HG02885 (cell line): Measurements from ENCODE around the gene SYTL1.

Source experiments
- ATAC-seq: cut with Tn5 transposase; IDR thresholded peaks from one replicate; pipeline ENCODE4 v1.9.1; 2021; ENCODE audit warnings: mild to moderate bottlenecking; ENCODE audit not compliant: unreplicated experiment, poor library complexity

SYTL1 gene, protein sequence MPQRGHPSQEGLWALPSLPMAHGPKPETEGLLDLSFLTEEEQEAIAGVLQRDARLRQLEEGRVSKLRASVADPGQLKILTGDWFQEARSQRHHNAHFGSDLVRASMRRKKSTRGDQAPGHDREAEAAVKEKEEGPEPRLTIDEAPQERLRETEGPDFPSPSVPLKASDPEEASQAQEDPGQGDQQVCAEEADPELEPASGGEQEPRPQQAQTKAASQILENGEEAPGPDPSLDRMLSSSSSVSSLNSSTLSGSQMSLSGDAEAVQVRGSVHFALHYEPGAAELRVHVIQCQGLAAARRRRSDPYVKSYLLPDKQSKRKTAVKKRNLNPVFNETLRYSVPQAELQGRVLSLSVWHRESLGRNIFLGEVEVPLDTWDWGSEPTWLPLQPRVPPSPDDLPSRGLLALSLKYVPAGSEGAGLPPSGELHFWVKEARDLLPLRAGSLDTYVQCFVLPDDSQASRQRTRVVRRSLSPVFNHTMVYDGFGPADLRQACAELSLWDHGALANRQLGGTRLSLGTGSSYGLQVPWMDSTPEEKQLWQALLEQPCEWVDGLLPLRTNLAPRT

DNA sequence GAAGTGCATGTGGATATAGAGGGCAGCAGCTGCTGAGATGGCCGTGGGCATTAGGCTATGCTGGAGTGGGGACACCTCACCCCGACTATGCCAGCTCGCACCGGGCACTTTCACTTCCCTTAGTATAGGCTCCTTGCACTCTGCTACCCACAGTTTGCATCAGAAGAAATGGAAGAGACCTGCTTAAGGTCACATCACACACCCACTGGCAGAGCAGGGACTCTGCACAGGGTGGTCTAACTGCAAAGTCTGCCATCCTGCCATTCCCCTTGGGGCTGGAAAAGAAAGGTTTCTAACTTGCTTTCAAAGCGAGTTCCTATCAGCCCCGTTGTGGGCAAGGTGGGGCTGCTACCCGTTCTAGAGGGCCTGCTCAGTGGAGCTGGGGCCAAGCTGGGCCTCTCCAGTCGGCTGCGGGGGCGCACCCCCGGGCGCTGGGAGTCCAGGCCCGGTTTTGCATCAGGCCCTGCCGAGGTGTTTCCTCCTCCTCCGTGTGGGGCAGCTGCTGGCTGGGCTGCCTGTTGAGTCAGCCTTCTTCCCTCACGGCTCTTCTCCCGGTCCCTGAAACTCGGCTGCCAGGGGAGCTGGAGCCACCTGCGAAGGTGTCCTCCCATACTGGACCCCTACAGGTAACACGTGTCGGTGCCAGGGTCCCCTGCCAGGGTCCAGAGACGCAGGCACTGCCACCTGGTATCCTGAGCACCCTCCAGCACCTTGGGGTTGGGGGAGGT is at the start of gene SYTL1:
SYTL1 (plus strand) TSS at position 498 of the 728 bp plus-strand sequence. CDS start 3,313 bp downstream, outside the sequence.
- ATAC-seq: peak; percentile 62

DNA sequence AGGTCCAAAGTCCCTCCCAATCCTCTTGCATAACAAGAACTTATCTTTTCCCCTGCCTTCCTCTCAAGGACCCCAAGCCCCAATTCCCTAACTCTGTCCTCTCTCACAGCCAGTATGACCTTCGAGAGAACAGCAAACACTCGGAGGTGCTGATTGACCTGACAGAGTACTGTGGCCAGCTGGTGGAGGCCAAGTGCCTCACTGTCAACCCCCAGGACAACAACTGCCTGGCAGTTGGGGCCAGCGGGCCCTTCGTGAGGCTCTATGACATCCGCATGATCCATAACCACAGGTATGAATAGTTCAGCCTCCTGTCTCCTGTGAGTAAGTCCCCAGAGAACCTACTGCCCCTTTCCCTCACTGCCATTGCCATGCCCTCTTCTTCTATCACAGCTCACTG is 49.7 kb upstream of the SYTL1 start:
- no peak for ATAC-seq

DNA sequence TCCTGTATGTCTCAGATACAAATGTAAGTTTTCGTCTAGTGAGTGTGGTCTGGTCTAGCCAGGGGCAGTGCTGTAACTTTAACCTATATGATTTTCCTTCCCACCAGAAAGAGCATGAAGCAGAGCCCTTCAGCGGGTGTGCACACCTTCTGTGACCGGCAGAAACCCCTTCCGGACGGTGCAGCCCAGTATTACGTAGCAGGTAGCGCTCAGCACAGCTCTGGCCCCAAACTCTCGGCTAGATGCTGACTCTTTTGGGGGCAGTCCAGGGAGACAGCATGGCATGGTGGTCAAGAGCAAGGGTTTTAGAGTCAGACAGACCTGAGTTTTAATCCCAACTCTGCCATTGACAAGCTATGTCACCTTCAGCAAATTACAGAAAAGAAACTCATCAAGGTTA is 47.9 kb upstream of the SYTL1 start:
- no peak for ATAC-seq

DNA sequence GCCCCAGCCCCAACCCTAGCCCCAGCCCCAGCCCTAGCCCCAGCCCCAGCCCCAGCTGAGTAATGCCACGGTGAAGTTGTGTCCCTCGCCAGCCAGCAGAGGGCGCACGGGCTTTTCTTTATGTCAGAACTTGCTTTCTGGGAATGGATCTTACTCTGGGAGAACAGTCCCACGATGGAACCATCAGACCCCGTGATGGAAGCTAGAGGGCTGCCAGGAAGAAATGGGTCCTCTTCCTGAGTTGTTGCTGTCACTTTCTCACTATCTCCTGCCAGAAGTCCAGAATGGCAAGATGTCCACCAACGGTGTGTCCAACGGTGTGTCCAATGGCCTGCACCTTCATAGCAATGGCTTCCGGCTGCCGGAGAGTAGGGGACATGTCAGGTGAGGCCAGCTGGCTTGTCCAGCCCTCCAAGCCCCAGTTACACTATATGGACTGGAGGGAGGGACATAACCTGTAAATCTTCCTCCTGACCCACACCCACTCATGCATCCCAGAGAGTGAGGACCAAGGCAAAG is 45.0 kb upstream of the SYTL1 start:
- no peak for ATAC-seq

DNA sequence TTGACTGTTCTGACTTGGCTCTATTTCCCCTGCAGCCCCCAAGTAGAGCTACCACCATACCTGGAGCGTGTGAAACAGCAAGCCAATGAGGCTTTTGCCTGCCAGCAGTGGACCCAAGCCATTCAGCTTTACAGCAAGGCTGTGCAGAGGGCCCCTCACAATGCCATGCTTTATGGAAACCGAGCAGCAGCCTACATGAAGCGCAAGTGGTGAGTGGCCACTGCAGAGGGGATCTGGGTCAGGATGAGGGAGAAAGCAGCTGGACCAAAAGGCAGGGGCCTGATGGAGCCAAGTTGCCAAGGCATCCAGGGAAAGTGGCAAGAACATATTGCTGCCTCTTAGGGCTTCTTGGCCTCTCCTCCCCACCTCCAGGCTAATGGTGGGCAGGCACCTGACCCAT is 43.9 kb upstream of the SYTL1 start:
- no peak for ATAC-seq

DNA sequence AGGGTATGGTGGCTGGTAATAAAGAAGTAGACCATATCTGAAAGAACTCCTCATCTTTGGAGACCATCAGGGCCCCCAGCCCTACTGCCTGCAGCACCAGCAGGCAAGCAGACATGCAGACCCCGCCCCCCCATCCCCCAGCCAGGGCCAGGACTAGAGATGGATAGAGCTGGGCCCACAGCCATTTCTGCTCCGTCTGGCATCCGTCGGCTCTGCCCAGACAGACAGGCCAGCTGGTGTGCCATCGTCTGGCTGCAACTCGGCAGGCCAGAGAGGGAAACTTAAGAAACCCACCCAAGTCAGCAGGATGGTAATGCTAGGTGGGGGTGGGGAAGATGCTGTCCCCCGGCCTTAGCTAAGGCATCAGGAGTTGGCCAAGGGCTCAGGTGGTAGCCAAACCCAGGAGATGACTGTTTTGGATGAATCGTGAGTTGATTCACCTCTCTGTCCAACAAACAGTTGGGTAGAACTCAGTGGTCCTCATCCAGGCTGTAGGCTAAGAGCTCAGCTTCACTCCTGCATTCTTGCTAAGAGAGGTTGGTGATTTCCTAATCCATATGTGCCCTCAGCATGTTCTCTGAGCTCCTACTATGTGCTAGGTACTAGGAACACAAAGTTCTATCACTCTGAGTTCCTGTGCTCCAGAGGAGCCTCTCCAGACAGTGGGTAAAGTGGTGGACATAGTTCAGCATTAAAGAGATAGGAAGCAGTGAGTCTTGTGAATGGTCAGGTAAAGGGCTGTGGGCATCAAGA is 43.0 kb upstream of the SYTL1 start:
- no peak for ATAC-seq

DNA sequence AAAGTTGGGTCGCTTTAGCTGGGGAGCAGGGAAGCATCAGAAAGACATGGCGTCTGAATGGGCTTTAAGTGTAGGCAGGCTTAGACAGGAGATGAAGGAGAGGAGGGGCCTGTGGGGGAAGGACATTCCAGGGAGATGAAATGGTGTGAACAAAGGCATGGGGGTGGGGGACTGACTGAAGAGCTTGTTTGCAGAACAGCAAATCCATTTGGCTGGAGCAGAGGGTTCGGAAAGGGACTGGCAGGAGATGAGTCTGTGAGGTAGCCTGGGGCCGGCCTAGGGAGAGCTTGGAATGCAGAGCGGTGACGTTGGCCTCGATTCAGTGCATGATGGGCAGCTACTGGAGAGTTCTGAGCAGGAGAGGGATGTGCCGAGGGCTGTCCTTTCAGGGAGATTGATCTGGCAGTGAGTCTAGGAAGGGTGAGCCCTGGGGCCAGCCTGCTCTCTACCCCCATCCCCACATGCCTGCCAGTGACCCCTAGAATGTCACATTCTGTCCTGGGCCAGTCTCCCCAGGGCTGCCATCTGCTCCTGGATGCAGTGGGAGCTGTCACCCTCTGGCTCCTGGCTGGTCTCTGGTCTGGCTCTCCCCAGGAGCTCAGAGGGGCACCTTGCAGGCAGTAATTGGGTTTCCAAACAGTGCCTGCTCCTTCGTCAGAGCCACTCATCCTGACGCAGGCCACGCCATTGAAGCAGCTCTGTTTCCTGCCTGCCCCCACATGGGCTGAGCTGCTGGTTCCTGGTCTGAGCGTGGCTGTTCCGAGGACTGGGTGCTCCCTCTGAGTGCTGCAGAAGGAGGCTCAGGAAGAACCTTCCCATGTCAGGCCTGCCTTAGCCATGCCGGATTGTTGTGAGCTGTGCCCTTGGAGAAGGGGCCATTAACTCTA is 42.2 kb upstream of the SYTL1 start:
- no peak for ATAC-seq

DNA sequence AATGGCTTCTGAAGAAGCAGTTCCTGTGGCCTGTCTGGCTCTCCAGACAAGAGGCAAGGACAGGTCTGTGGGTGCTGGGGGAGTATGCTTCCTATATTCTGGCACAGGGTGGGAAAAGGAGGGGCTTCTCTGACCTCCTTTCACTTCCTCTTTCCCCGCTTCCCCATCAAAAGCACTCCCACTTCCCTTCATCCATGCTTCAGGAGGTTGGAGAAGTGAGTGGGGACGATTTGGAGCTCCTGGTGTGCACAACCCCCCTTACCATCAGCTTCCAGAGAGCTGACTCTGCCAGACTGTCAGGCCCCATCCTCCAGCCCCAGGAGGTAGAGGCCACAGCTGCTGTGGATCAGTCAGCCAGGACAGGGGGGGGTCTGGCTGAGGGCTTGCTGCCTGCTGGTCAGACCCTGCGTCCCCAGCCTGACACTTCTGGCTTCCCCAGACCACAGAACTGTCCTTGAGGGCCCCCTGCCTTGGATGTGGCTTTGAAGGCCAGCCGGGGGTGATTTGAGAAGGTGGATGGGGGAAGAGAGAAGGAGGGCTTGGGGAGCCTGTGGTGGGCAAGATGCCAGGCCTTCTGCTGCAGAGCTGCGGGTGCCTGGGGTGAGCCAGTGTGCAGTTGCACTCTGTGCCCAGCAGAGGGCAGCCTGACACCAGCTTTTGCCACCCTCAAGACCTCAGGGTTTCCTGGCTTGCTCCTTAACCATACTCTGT is 41.3 kb upstream of the SYTL1 start:
- ATAC-seq: peak; percentile 55

DNA sequence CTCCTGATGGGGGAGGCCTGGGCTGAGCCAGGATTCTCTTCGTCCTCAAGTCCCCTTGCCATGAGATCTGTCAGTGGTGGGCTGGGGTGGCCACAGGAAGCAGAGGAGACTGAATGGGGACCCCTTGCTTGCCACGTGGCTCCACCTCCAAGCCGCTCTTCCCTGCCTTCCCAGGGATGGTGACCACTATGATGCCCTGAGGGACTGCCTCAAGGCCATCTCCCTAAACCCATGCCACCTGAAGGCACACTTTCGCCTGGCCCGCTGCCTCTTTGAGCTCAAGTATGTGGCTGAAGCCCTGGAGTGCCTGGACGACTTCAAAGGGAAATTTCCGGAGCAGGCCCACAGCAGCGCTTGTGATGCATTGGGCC is 40.8 kb upstream of the SYTL1 start:
- ATAC-seq: no peak

DNA sequence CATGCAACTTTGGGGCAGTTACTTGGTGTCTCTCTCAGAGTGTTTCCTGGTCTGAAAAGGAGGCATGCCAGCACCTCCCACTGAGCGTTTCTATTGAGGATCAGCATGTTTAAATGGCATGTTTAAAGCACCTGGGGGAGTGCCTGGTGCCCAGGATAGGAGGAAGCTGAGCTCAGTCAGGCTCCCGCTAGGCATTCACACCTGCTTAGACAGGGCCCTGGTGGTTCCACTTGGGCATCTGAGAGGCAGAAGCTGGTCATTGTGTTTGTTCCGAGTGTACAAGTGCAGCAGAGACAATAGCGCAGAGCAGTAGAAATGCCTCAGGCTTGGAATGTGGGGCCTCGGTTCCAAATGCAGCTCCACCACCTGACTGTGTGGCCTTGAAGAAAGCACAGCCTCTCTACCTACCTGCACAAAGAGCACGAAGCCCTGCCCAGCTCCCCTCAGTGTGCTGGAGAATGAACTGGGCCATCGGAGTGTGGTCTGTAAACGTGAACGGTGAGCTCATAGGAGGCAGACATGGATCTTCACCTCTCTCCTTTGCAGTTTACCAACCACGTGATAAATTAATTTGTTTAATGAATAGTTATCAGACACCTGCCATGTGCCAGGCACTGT is 40.1 kb upstream of the SYTL1 start:
- ATAC-seq: no peak

DNA sequence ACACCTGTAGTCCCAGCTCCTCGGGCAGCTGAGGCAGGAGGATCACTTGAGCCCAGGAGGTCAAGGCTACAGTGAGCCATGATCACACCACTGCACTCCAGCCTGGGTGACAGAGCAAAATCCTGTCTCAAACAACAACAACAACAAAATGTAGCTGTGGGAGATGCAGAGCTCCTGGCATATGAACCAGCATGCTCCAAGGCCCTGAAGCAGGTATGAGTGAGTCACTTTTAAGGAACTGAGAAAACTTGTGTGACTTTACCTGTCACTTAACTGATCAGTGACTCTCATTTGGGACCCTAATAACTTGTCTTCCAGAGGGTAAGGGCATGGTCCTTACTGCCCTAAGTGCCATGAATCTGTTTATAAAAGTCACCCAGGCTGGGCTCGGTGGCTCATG is 39.2 kb upstream of the SYTL1 start:
- ATAC-seq: no peak

DNA sequence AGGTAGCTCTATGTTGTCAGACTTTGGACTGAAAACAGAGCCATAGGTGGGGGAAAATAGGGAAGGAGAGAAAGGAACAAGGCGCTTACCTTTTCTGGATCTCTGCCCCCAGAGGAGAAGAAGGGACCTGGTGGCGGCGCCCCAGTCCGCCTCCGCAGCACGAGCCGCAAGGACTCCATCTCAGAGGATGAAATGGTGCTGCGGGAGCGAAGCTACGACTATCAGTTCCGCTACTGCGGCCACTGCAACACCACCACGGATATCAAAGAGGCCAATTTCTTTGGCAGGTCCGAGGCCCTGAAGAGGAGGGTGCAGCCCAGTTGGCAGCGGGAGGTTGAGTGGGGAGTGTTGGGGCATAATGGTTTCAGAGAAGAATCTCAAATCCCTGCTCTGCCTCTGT is 38.3 kb upstream of the SYTL1 start:
- no peak for ATAC-seq

DNA sequence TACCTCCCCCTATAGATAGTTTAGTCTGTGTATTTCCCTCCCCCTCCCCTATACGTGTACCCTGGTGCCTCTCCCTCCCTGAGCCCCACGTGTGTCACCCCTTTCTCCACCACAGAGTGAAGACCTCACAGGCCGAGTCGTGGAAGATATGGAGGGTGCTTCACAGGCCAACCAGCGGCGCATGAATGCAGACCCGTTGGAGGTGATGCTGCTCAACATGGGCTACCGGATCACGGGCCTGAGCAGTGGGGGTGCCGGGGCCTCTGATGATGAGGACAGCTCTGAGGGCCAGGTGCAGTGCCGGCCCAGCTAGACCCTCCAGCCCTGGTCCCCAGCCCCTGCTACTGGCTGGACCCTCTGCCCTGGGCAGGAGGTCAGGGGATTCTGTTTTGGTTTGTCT is 35.8 kb upstream of the SYTL1 start:
- no peak for ATAC-seq

DNA sequence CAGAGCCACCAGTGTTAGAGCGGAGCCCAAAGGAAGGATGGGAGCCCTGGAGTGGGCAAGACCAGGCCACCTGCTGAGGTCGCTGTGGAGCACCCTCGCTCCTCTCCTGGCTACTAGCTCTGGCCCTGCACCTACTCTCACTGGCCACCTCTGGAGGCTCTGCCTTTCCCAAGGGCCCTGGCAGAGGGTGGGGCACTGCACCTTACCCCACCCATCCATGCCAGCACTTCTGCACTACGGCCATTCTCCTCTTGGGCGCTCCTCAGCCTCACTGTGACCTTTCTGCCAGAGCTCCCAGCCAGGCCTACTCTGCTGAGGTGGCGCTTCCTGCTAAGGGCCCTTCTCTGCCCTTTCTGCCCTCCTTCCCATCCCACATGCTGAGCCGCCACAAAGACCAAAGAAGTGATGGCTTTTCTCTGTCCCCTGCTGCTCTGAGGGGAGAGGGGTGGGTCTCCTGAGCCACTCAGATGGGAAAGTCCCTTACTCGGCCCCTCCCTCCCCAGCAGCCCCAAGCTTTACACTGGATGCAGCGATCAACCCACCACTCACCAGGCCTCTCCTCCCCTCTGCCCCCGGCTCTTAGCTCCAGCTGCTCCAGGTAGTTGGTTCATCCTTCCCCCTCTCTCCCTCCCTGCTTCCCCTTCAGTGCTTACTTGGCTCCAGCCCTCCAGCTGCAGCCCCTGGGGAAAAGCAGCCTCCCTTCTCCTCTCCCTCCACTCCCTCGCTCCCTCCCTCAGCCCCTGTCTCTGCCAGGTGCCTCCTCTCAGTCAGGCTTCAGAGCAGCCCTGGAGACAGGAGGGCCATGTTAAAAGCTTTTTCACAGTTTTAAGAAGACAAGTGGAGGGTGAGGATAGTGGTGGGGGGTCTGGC is 34.7 kb upstream of the SYTL1 start:
- no peak for ATAC-seq

DNA sequence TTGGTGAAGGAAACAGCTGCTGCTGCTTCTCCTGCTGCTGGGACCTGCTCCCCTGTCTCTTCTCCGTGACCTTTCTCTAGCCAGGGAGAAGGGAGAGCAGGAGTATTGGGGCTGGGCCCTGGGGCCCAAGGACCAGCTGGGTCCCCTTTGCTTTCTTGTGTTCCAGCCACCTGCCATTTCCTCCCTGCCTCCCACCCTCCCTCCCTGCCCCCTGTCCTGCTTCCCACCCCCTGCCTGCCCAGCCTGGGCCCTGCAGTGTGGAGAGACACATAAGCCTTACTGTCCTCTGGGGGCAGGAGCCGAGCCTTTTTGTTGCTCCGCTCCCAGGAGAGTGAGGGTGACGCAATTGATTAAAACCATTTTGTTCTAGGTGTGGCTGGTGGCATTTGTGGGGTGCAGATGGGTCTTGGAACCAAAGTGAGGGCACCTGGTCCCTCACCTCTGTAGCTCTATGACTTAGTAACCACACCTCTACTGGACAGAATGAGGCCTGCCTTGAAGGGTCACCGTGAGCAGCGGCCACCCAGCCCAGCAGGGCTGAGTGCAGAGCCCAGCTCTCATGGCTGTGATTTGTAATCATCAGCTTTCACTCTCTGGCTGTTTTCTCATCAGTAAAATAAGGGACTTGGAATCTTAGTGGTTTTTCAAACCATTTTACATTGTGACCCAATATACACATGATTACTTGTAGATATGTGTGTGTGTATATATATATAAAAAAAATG is 33.8 kb upstream of the SYTL1 start:
- ATAC-seq: no peak

DNA sequence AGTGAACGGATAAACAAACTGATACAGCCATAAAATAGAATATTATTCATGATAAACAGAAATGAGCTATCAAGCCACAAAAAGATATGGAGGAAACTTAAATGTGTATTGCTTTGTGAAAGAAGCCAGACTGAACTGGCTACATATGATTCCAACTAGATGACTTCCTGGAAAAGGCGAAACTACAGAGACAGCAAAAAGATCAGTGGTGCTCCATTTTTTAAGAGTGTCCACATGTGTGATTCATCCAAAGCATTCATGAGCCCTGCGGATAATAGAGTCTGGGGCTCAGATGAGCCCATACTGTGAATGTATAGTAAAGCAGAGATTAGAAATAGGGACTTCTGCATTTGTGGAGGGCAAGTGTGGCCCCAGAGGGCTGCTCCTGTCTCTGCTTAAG is 27.7 kb upstream of the SYTL1 start:
- ATAC-seq: no peak

DNA sequence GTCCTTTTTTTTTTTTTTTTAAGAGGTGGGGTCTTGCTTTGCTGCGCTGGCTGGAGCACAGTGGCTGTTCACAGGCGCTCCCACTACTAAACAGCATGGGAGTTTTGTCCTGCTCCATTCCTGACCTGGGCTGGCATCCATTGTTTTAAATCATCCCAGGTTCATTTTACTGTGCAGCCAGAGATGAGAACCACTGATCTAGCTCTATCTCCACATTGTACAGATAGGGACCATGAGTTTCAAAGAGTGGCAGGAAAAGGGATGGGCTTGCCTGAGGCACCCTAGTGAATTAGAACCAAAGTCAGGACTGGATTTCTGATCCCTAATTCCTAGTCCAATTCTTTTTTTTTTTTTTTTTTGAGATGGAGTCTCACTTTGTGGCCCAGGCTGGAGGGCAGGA is 27.1 kb upstream of the SYTL1 start:
- ATAC-seq: no peak
